COR-L47 (cell line): ENCODE results near the gene SAMD4A.

Experiments used
- DNase-seq: peaks from one replicate; lab custom pipeline; 2025; lab: John Stamatoyannopoulos, UW

The SAMD4A gene, protein sequence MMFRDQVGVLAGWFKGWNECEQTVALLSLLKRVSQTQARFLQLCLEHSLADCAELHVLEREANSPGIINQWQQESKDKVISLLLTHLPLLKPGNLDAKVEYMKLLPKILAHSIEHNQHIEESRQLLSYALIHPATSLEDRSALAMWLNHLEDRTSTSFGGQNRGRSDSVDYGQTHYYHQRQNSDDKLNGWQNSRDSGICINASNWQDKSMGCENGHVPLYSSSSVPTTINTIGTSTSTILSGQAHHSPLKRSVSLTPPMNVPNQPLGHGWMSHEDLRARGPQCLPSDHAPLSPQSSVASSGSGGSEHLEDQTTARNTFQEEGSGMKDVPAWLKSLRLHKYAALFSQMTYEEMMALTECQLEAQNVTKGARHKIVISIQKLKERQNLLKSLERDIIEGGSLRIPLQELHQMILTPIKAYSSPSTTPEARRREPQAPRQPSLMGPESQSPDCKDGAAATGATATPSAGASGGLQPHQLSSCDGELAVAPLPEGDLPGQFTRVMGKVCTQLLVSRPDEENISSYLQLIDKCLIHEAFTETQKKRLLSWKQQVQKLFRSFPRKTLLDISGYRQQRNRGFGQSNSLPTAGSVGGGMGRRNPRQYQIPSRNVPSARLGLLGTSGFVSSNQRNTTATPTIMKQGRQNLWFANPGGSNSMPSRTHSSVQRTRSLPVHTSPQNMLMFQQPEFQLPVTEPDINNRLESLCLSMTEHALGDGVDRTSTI

GRCh38 chr14:54566410-54567223 is at the start of gene SAMD4A:
Gene SAMD4A, plus strand, starts transcription at chr14:54567128. Its CDS starts 789 bp downstream, at chr14:54567917.
- DNase-seq, result peak; percentile 50

DNA sequence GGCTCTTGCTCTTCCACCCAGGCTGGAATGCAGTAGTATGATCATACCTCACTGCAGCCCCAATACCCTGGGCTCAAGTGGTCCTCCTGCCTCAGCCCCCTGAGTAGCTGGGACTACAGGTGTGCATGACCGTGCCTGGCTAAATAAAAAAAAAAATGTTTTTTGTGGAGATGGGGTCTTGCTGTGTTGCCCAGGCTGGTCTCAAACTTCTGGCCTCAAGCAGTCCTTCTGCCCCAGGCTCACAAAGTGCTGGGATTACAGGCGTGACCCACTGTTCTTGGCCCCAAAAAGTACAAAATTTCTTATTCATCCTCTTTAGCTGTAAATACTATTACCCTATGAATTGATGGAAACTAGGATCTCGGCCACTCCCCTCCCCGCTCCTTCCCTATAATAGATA is 42.5 kb upstream of the SAMD4A start:
- DNase-seq, result no peak

DNA sequence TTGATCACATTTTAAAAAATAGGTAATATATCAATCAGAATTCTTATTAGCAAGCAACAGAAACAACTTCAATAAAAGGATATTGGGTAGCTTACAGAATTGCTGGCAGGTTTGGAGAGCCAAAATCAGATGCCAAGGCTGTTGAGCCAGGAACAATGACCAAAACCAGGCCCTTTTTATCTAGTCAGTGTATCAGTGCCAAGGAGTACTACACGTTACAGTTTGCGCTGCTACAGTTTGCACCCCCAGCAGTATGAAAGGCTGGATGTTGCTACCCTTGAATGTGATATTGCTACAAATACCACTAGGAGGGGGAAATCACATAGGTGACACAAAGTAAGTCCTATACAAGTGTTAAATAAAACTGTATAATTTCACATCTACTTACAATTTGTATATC is 38.0 kb upstream of the SAMD4A start:
- no peak for DNase-seq

DNA sequence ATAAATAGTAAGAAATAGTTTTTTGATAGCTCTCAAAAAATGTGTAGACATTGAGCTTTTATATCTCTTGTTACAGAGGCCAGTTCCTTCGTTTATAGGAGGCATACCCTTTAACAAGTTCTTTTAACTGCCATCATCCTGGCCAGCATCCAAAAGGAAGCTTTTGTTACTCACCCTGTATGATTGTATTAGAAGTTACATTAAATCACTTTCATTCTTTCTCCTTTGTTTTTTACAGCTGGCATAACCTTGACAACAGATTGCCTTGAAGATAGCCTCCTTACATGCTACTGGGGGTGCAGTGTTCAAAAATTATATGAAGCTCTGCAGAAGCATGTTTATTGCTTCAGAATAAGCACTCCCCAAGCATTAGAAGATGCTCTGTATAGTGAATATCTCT is 37.1 kb upstream of the SAMD4A start:
- peak; percentile 64 for DNase-seq

- DNase-seq, result no peak
Observed at GRCh38 chr14:54532111-54533012, 34.6 kb upstream of the SAMD4A start.

- no peak for DNase-seq
Observed at GRCh38 chr14:54533100-54533499, 33.8 kb upstream of the SAMD4A start.

- DNase-seq, result no peak
Observed at GRCh38 chr14:54535126-54535525, 31.8 kb upstream of the SAMD4A start.

DNA sequence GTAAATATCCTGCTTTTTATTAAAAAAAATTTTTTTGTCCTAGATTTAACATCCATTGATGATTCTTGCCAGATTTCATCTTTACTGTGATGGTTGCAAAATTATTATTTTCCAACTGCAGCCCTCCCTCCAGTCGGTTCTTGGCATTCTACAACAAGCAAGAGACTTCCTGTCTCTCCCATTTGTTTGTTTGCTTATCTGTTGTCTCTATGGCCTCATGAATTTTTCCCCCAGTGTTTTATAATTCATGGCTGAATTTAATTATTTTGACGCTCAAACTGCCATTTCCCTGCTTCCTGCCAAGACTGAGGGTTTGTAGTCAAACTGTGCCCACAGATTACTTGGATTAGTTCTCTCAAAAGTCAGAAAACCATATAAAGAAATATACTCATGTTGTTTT is 31.3 kb upstream of the SAMD4A start:
- DNase-seq, result peak; percentile 31

DNA sequence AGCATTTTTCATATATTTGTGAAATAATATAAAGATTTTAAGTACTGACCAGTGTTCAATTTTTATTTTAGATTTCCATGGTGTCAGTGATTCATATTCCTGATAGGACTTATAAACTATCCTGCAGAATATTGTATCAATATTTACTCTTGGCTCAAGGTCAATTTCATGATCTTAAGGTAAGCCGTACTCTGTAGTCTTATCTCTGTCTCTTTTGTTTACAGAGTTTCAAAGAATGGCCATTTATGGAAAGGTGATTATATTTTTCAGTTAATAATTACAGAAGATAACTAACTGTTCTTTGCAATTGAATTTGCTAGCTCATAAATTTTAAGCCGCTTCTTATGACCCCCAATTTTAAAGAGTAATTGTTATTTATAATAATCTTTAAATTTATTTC is 29.3 kb upstream of the SAMD4A start:
- no peak for DNase-seq

GRCh38 chr14:54538055-54538454 is 28.9 kb upstream of the SAMD4A start:
- DNase-seq, result no peak

DNA sequence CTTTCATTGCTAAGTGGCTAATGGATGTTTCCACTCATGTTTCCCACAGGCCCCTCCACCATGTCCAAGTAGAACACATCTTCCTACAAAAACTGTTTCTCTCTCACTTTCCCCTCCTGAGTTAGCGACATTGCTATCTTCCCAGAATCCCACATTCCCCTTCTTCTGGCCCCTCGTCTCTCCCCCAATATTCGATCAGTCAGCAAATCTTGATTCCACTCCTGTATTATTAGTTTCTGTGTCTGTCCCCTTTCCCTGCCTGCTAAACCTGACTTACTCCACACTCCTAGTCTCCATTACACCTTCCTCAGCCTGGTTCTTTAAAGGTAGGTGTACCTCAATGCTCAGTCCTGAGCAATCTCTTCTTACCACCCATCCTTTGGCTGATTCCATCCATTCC is 19.3 kb upstream of the SAMD4A start:
- no peak for DNase-seq

- DNase-seq, result no peak
Observed at GRCh38 chr14:54548491-54548890, 18.4 kb upstream of the SAMD4A start.

DNA sequence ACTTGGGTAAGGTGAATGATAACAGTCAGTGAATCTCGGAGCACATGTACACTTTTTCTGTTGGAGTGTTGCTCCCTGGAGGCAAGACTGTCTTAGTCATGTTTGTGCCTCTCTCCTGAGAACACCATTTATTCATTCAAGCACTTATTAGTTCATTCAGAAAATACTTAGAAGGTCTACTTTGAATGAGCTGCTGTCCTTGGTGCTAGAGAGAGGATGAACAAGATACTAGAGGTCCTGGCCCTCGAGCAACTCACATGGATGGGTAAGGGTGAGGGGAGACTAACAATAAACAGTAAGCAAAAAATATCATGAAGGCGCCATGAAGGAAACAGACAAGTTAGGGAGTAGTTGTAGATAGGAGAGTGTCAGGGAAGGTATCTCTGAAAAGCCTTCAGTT is 17.1 kb upstream of the SAMD4A start:
- DNase-seq, result no peak

- no peak for DNase-seq
Observed at GRCh38 chr14:54550514-54550913, 16.4 kb upstream of the SAMD4A start.

- DNase-seq, result no peak
Observed at GRCh38 chr14:54554401-54554800, 12.5 kb upstream of the SAMD4A start.

DNA sequence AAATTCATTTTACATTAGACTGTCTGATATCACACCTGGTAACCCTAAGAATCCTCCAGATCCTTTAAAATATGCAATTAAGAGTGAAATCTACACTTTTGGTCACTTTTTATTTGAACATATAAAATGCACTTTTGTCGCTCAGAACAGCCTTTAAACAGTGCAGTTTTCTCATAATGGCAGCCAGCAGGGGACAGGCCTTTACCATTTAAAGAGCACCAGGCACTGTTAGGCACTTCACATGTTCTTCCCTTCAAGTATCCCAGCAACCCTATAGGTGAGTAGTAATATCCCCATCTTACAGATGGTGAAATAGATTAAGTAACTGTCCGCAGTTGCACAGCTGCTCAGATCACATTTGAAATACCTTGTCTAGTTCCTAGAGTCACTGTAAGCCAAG is 11.3 kb upstream of the SAMD4A start:
- DNase-seq, result no peak

GRCh38 chr14:54556535-54556934 is 10.4 kb upstream of the SAMD4A start:
- no peak for DNase-seq

DNA sequence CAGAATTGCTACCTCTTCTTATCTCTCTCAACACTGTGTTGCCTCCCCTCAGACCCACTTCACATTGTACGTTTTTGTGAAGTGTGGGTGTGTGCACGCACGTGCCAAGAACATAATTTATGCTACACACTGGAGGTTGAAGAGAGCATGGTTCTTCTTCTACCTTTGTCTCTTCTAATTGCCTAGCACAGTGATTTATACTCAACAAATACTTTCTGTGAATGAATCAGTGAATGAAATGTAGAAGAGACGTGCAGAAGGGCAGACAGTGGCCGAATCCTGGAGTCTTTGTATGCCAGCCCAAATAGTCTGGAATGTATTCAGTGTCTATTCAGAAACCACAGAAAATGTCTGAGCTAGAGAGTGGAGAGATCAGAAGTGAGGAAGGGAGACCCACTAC is 4.6 kb upstream of the SAMD4A start:
- no peak for DNase-seq

- DNase-seq, result peak; percentile 22
Observed at GRCh38 chr14:54564071-54564867, 2.7 kb upstream of the SAMD4A start.

GRCh38 chr14:54564868-54565784 is 1.8 kb upstream of the SAMD4A start:
- peak; percentile 56 for DNase-seq
